ENCODE measurements around the gene ATAD1. TPM values are rescaled to one million over a fixed set of nuclear protein-coding genes. Genes with fewer than 3 reads are reported as not detected.

The ATAD1 gene
- total RNA-seq, 1 experiment from 2014 or later: 48.8 TPM

- no peak for DNase-seq
- peaks cover 33% of the 10 kb centered on the region for H3K4me1 ChIP-seq
- no peak overlapping the region for H3K4me3 ChIP-seq (ENCODE audit: low read depth, low read length)
- Mint-ChIP-seq H3K27ac (ENCODE audit: unreplicated experiment) (no peak overlapping the region), H3K4me3 (ENCODE audit: unreplicated experiment) (no peak overlapping the region), H3K4me1 (ENCODE audit: low read depth, unreplicated experiment) (peaks cover 20% of the 10 kb centered on the region), H3K27me3 (ENCODE audit: insufficient read depth, unreplicated experiment) (no peaks in the 10 kb centered on the region), H3K9me3 (ENCODE audit: unreplicated experiment) (no peaks in the 10 kb centered on the region), H3K36me3 (ENCODE audit: insufficient read depth, unreplicated experiment) (peaks cover 7% of the 10 kb centered on the region)
- no peaks in the 10 kb centered on the region for H3K9me3 ChIP-seq
- intact Hi-C loops (cut with micrococcal nuclease; ENCODE audit: unreplicated experiment): no loop called here
- no peaks in the 10 kb centered on the region for H3K27me3 ChIP-seq (replicated peaks; ENCODE audit: control insufficient read depth, insufficient read depth, low read length)
- H3K36me3 ChIP-seq (ENCODE audit: control insufficient read depth, insufficient read depth, low read length): no peaks in the 10 kb centered on the region
- ChIA-PET CTCF (no interaction called here), POLR2A (interaction anchor here (2.0 kb wide), 1 partner anchor 21 kb away, joined by 10 read pairs; no protein-coding TSS in a partner anchor)
- no peak for TF ChIP-seq CTCF (IDR thresholded peaks at IDR 0.05; ENCODE audit: insufficient read depth in 1 of 2, low read depth in 1 of 2, low read length in 1 of 2, severe bottlenecking in 1 of 2, unreplicated experiment in 1 of 2)
- BruUV-seq (replicated peaks): TSS peak; percentile 39
Measured at GRCh38 chr10:87841186-87841585, 23.2 kb upstream of the ATAD1 start.

- peaks cover 6% of the 10 kb centered on the region for H3K4me1 Mint-ChIP-seq (ENCODE audit: low read depth, unreplicated experiment)
- TF ChIP-seq CTCF (IDR thresholded peaks at IDR 0.05; ENCODE audit: insufficient read depth in 1 of 2, low read depth in 1 of 2, low read length in 1 of 2, severe bottlenecking in 1 of 2, unreplicated experiment in 1 of 2): no peak
- ChIA-PET POLR2A (no interaction called here), CTCF (no interaction called here)
- peaks cover 7% of the 10 kb centered on the region for H3K36me3 Mint-ChIP-seq (ENCODE audit: insufficient read depth, unreplicated experiment)
- H3K4me3 ChIP-seq (ENCODE audit: low read depth, low read length): no peak overlapping the region
- H3K9me3 ChIP-seq: no peaks in the 10 kb centered on the region
- no peaks in the 10 kb centered on the region for H3K27me3 ChIP-seq (replicated peaks; ENCODE audit: control insufficient read depth, insufficient read depth, low read length)
- no TSS peak for BruUV-seq (replicated peaks)
- H3K4me3 Mint-ChIP-seq (ENCODE audit: unreplicated experiment): no peak overlapping the region
- intact Hi-C loops (cut with micrococcal nuclease; ENCODE audit: unreplicated experiment): no loop called here
- DNase-seq: no peak
- H3K9me3 Mint-ChIP-seq (ENCODE audit: unreplicated experiment): no peaks in the 10 kb centered on the region
- no peak overlapping the region for H3K27ac Mint-ChIP-seq (ENCODE audit: unreplicated experiment)
- peaks cover 25% of the 10 kb centered on the region for H3K4me1 ChIP-seq
- no peaks in the 10 kb centered on the region for H3K36me3 ChIP-seq (ENCODE audit: control insufficient read depth, insufficient read depth, low read length)
- H3K27me3 Mint-ChIP-seq (ENCODE audit: insufficient read depth, unreplicated experiment): no peaks in the 10 kb centered on the region
Measured at GRCh38 chr10:87838650-87839049, 20.6 kb upstream of the ATAD1 start.

- Mint-ChIP-seq H3K9me3 (ENCODE audit: unreplicated experiment) (no peaks in the 10 kb centered on the region), H3K27ac (ENCODE audit: unreplicated experiment) (no peak overlapping the region), H3K4me1 (ENCODE audit: low read depth, unreplicated experiment) (peaks cover 8% of the 10 kb centered on the region), H3K27me3 (ENCODE audit: insufficient read depth, unreplicated experiment) (no peaks in the 10 kb centered on the region), H3K4me3 (ENCODE audit: unreplicated experiment) (no peak overlapping the region), H3K36me3 (ENCODE audit: insufficient read depth, unreplicated experiment) (peaks cover 4% of the 10 kb centered on the region)
- no peak for TF ChIP-seq CTCF (IDR thresholded peaks at IDR 0.05; ENCODE audit: insufficient read depth in 1 of 2, low read depth in 1 of 2, low read length in 1 of 2, severe bottlenecking in 1 of 2, unreplicated experiment in 1 of 2)
- peaks cover 18% of the 10 kb centered on the region for H3K4me1 ChIP-seq
- intact Hi-C loops (cut with micrococcal nuclease; ENCODE audit: unreplicated experiment): no loop called here
- BruUV-seq (replicated peaks): no TSS peak
- DNase-seq: no peak
- H3K27me3 ChIP-seq (replicated peaks; ENCODE audit: control insufficient read depth, insufficient read depth, low read length): no peaks in the 10 kb centered on the region
- H3K36me3 ChIP-seq (ENCODE audit: control insufficient read depth, insufficient read depth, low read length): no peaks in the 10 kb centered on the region
- ChIA-PET POLR2A (no interaction called here), CTCF (no interaction called here)
- no peak overlapping the region for H3K4me3 ChIP-seq (ENCODE audit: low read depth, low read length)
- no peaks in the 10 kb centered on the region for H3K9me3 ChIP-seq
Measured at GRCh38 chr10:87837445-87837844, 19.4 kb upstream of the ATAD1 start.
